CD14-positive monocyte (primary cell): ENCODE data around the gene EIF4ENIF1. TPM values are rescaled to one million over a fixed set of nuclear protein-coding genes. Genes with fewer than 3 reads are reported as not detected.
A peak's percentile ranks its signal among the peaks of the same experiment; 100 is the strongest.
"Not testable (repeated sequence)": the region's sequence is repeated elsewhere in the genome, so short reads cannot be mapped to it uniquely, and the experiment has no call there.

Experiments
- DNase-seq, 3 donors: peaks; one replicate each; pipeline ENCODE4 v3.0.0-alpha.2; 2011 to 2022
- H2AFZ ChIP-seq: 2 replicates; pipeline ENCODE4 v1.6.0; 2012; ENCODE audit warnings: mild to moderate bottlenecking, low read depth, low read length, inconsistent platforms; ENCODE audit not compliant: insufficient read depth, poor library complexity, severe bottlenecking
- H3K27ac ChIP-seq, 2 donors: 1 replicate in 1 of 2; 2 replicates in 1 of 2; pipeline ENCODE4 v1.5.1; 2012 to 2013; ENCODE audit warnings: low read length in 2 of 2, control low read depth in 1 of 2, inconsistent platforms in 1 of 2, low read depth in 1 of 2, mild to moderate bottlenecking in 1 of 2
- H3K27me3 ChIP-seq, 2 donors: one replicate each; pipeline versions ENCODE4 v1.6.0 to v1.6.1; 2011 to 2013; ENCODE audit warnings: low read length in 2 of 2; ENCODE audit not compliant: control insufficient read depth in 2 of 2, insufficient read depth in 2 of 2
- H3K36me3 ChIP-seq, 2 donors: replicated peaks in 1 of 2; 1 replicate in 1 of 2; 2 replicates in 1 of 2; pipeline versions ENCODE4 v1.5.1 to v1.6.1; 2012 to 2013; ENCODE audit warnings: low read length in 2 of 2, control low read depth in 1 of 2, inconsistent platforms in 1 of 2, mild to moderate bottlenecking in 1 of 2; ENCODE audit not compliant: insufficient read depth in 2 of 2, control insufficient read depth in 1 of 2
- H3K4me1 ChIP-seq, 2 donors: 1 replicate in 1 of 2; 2 replicates in 1 of 2; pipeline versions ENCODE4 v1.5.1 to v1.6.1; 2012 to 2013; ENCODE audit warnings: low read length in 2 of 2, control low read depth in 1 of 2, inconsistent platforms in 1 of 2, mild to moderate bottlenecking in 1 of 2, moderate library complexity in 1 of 2; ENCODE audit not compliant: insufficient read depth in 2 of 2, control insufficient read depth in 1 of 2
- H3K4me2 ChIP-seq: replicated peaks from 2 replicates; pipeline ENCODE3; 2012; ENCODE audit warnings: low read length, moderate library complexity, mild to moderate bottlenecking; ENCODE audit not compliant: poor library complexity, severe bottlenecking; ENCODE audit errors: extremely low read depth
- H3K4me3 ChIP-seq, 3 experiments: fragments of 200-600 bp in 1 of 3; sonication (generic) in 1 of 3; replicated peaks in 1 of 3; 1 replicate in 2 of 3; 2 replicates in 1 of 3; pipeline ENCODE4 v1.5.1; 2011 to 2013; ENCODE audit warnings: low read length in 3 of 3, mild to moderate bottlenecking in 3 of 3, control low read depth in 2 of 3, low read depth in 2 of 3, inconsistent platforms in 1 of 3, moderate library complexity in 1 of 3
- H3K79me2 ChIP-seq: 2 replicates; pipeline ENCODE4 v1.6.0; 2012; ENCODE audit warnings: mild to moderate bottlenecking, control low read depth, inconsistent platforms, low read length, moderate library complexity; ENCODE audit not compliant: insufficient read depth
- H3K9ac ChIP-seq: 2 replicates; pipeline ENCODE4 v1.6.0; 2017; ENCODE audit warnings: low read length, mild to moderate bottlenecking; ENCODE audit not compliant: insufficient read depth, poor library complexity, severe bottlenecking
- H3K9me3 ChIP-seq, 2 donors: replicated peaks in 1 of 2; 1 replicate in 1 of 2; 2 replicates in 1 of 2; pipeline versions ENCODE4 v1.5.1 to v1.6.1; 2012 to 2013; ENCODE audit warnings: low read length in 2 of 2, control low read depth in 1 of 2; ENCODE audit not compliant: control insufficient read depth in 1 of 2, insufficient read depth in 1 of 2
- H4K20me1 ChIP-seq: 2 replicates; pipeline ENCODE4 v1.6.0; 2012; ENCODE audit warnings: mild to moderate bottlenecking, low read length, control low read depth, moderate library complexity; ENCODE audit not compliant: insufficient read depth
- H3K27ac Mint-ChIP-seq, 7 donors: one replicate each; pipeline ENCODE4 v1.8.0; 2020; ENCODE audit warnings: mild to moderate bottlenecking in 7 of 7, mixed read lengths in 7 of 7, moderate library complexity in 6 of 7, inconsistent platforms in 2 of 7
- H3K27me3 Mint-ChIP-seq, 3 donors: one replicate each; pipeline ENCODE4 v1.8.0; 2021 to 2022; ENCODE audit warnings: low read depth in 3 of 3, mild to moderate bottlenecking in 3 of 3, mixed read lengths in 3 of 3, moderate library complexity in 3 of 3, inconsistent platforms in 1 of 3
- H3K36me3 Mint-ChIP-seq, 2 donors: one replicate each; pipeline ENCODE4 v1.8.0; 2020; ENCODE audit warnings: mixed read lengths in 2 of 2, inconsistent platforms in 1 of 2, mild to moderate bottlenecking in 1 of 2
- H3K4me1 Mint-ChIP-seq: one replicate; pipeline ENCODE4 v1.8.0; 2020; ENCODE audit warnings: mild to moderate bottlenecking, mixed read lengths
- H3K4me3 Mint-ChIP-seq, 2 donors: one replicate each; pipeline ENCODE4 v1.8.0; 2020; ENCODE audit warnings: mild to moderate bottlenecking in 2 of 2, mixed read lengths in 2 of 2, moderate library complexity in 1 of 2
- H3K9me3 Mint-ChIP-seq, 7 donors: one replicate each; pipeline ENCODE4 v1.8.0; 2020 to 2022; ENCODE audit warnings: mixed read lengths in 7 of 7, mild to moderate bottlenecking in 6 of 7, moderate library complexity in 6 of 7, inconsistent platforms in 2 of 7
- WGBS: methylation state at CpG from one replicate; pipeline ENCODE4 v1.1.5; 2013; ENCODE audit warnings: missing lambda C conversion rate; ENCODE audit not compliant: insufficient coverage; 5-methylcytosine and 5-hydroxymethylcytosine counted together
- intact Hi-C, 2 donors: fragments of 100-400 bp; cut with micrococcal nuclease; formaldehyde crosslinking; loops; one replicate each; pipeline versions ENCODE4 v1.15.0 to v1.15.1; 2023
- polyA plus RNA-seq, 3 donors: library from polyadenylated mRNA; depleted of rRNA in 1 of 3; unstranded in 2 of 3; stranded (reverse) in 1 of 3; fragments of 300-500 nt in 2 of 3; fragments of >200 nt in 1 of 3; fragmentation: Illumina TruSeq in 2 of 3; gene quantifications; 1 replicate in 2 of 3; 2 replicates in 1 of 3; pipeline ENCODE4 v1.2.3, GENCODE V29; 2012 to 2021
- TF ChIP-seq, protein P1 (sequence below): fragments of 200-600 bp; IDR thresholded peaks from one replicate; pipeline ENCODE4 v1.8.0; 2022; ENCODE audit warnings: antibody characterized with exemption, mild to moderate bottlenecking

Gene EIF4ENIF1
- polyA plus RNA-seq, 3 donors = 2.5 to 17.0 (median 11.5) TPM

DNA sequence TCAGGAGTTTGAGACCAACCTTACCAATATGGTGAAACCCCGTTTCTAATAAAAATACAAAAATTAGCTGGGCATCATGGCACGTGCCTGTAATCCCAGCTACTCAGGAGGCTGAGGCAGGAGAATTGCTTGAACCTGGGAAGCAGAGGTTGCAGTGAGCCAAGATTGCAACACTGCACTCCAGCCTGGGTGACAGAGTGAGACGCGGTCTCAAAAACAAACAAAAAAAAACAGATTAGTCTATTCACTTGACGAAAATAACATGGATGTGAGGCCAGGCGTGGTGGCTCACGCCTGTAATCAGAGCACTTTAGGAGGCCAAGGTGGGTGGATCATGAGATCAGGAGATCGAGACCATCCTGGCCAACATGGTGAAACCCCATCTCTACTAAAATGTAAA lies 7.2 kb downstream of the EIF4ENIF1 start:
- DNase-seq, H3K9me3 Mint-ChIP-seq, H3K4me3 Mint-ChIP-seq, H3K4me1 ChIP-seq, H3K4me2 ChIP-seq, H3K27me3 Mint-ChIP-seq, H3K9me3 ChIP-seq, H3K27me3 ChIP-seq, intact Hi-C loops, H2AFZ ChIP-seq, H3K4me3 ChIP-seq, H3K27ac ChIP-seq, H3K4me1 Mint-ChIP-seq, H3K9ac ChIP-seq: not testable (repeated sequence)
- Histone ChIP-seq H3K36me3 (peaks cover 56 to 86% of the 10 kb centered on the region in 2 donors), H4K20me1 (peaks cover 29% of the 10 kb centered on the region), H3K79me2 (peaks cover 66% of the 10 kb centered on the region)
- H3K36me3 Mint-ChIP-seq = peaks cover 68 to 89% of the 10 kb centered on the region in 2 donors
- 92% methylated on average over 6 of the region's 8 CpGs for WGBS
- peak overlapping the region in 3 of 7 donors; percentile 22 to 56 (median 37) for H3K27ac Mint-ChIP-seq

DNA sequence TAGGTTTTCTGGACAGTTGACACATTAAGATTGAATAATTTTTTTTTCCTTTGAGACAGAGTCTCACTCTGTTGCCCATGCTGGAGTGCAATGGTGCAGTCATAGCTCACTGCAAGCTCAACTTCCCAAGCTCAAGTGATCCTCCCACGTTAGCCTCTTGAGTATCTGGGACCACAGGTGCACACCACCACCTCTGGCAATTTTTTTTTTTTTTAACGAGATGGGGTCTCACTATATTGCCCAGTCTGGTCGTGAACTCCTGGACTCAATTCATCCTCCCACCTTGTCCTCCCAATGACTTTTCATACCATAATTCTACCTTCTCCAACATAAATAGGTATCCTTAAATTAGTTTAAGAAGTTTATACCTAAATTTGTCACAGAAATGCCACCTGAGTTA lies 8.5 kb downstream of the EIF4ENIF1 start:
- no peak overlapping the region for H3K27ac ChIP-seq
- TF ChIP-seq, protein P1, sequence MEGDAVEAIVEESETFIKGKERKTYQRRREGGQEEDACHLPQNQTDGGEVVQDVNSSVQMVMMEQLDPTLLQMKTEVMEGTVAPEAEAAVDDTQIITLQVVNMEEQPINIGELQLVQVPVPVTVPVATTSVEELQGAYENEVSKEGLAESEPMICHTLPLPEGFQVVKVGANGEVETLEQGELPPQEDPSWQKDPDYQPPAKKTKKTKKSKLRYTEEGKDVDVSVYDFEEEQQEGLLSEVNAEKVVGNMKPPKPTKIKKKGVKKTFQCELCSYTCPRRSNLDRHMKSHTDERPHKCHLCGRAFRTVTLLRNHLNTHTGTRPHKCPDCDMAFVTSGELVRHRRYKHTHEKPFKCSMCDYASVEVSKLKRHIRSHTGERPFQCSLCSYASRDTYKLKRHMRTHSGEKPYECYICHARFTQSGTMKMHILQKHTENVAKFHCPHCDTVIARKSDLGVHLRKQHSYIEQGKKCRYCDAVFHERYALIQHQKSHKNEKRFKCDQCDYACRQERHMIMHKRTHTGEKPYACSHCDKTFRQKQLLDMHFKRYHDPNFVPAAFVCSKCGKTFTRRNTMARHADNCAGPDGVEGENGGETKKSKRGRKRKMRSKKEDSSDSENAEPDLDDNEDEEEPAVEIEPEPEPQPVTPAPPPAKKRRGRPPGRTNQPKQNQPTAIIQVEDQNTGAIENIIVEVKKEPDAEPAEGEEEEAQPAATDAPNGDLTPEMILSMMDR = no peak
- H3K79me2 ChIP-seq = peaks cover 68% of the 10 kb centered on the region
- no peaks in the 10 kb centered on the region for H3K27me3 ChIP-seq
- no peak overlapping the region for H3K4me3 Mint-ChIP-seq
- peaks cover 50 to 80% of the 10 kb centered on the region in 2 donors for H3K36me3 ChIP-seq
- H3K4me1 ChIP-seq = peaks cover 0 to under 1% of the 10 kb centered on the region in 2 donors
- peaks cover 0 to 1% (median 0%) of the 10 kb centered on the region in 3 donors for H3K27me3 Mint-ChIP-seq
- H3K4me2 ChIP-seq = no peak overlapping the region
- H3K9ac ChIP-seq = no peak overlapping the region
- WGBS = 100% methylated on average over 1 of the region's 3 CpGs
- H4K20me1 ChIP-seq = peaks cover 40% of the 10 kb centered on the region
- no peak overlapping the region for H3K4me3 ChIP-seq
- H3K36me3 Mint-ChIP-seq = peaks cover 61 to 84% of the 10 kb centered on the region in 2 donors
- no peak for DNase-seq
- no peaks in the 10 kb centered on the region for H3K9me3 Mint-ChIP-seq
- intact Hi-C loops = no loop called here
- peaks cover 6% of the 10 kb centered on the region for H3K4me1 Mint-ChIP-seq
- no peaks in the 10 kb centered on the region for H3K9me3 ChIP-seq
- no peak overlapping the region for H3K27ac Mint-ChIP-seq
- no peak overlapping the region for H2AFZ ChIP-seq
